GM23248 (cell line): ENCODE measurements around the gene EGFR.

Source experiments
- EZH2 ChIP-seq: fragments of 200-600 bp; sonication (generic); IDR thresholded peaks from 2 replicates; pipeline ENCODE4 v1.6.1; 2018; ENCODE audit warnings: antibody characterized with exemption, mild to moderate bottlenecking; ENCODE audit not compliant: insufficient read depth, poor library complexity, severe bottlenecking
- EZH2phosphoT487 ChIP-seq: fragments of 200-600 bp; sonication (generic); IDR thresholded peaks from 2 replicates; pipeline ENCODE4 v1.6.1; 2018; ENCODE audit warnings: antibody characterized with exemption, moderate library complexity, mild to moderate bottlenecking, low read depth; ENCODE audit not compliant: insufficient read depth

GRCh38 chr7:55230014-55230413 is 211.2 kb downstream of the EGFR start:
- no peak for TF ChIP-seq EZH2
- no peak for TF ChIP-seq EZH2phosphoT487
